ENCODE data around the gene FKBP14. TPM values are rescaled to one million over a fixed set of nuclear protein-coding genes. Genes with fewer than 3 reads are reported as not detected.

FKBP14 gene
- total RNA-seq, 3 donors from 2014 or later (not counting 1 experiment from before 2014, with no cell fraction given), result 11.1 to 13.4 (median 11.9) TPM

GRCh38 chr7:29975561-29975960, 50.9 kb downstream of the FKBP14 start:
- Histone ChIP-seq H3K27me3 (ENCODE audit: control insufficient read depth, insufficient read depth, low read length) (no peaks in the 10 kb centered on the region), H3K9me3 (ENCODE audit: control insufficient read depth, insufficient read depth, low read length) (no peaks in the 10 kb centered on the region), H3K27ac (ENCODE audit: low read length) (no peak overlapping the region), H3K4me1 (ENCODE audit: control insufficient read depth, insufficient read depth, low read length) (no peaks in the 10 kb centered on the region), H3K4me3 (ENCODE audit: low read length) (no peak overlapping the region), H3K36me3 (ENCODE audit: control insufficient read depth, insufficient read depth, low read length) (no peaks in the 10 kb centered on the region)
- no peak overlapping the region for H3K27ac Mint-ChIP-seq
- H3K4me3 Mint-ChIP-seq, result no peak overlapping the region
- intact Hi-C loops (cut with micrococcal nuclease), result no loop called here
- no peak for TF ChIP-seq CTCF (IDR thresholded peaks at IDR 0.05)
- 100% methylated on average over 1 of the region's 1 CpG for WGBS (ENCODE audit: insufficient coverage)
- H3K9me3 Mint-ChIP-seq, result no peaks in the 10 kb centered on the region
- ATAC-seq, result no peak
- DNase-seq, result no peak
- H3K27me3 Mint-ChIP-seq (ENCODE audit: low read depth in 2 of 2), result no peaks in the 10 kb centered on the region
- no peaks in the 10 kb centered on the region for H3K36me3 Mint-ChIP-seq
- H3K4me1 Mint-ChIP-seq, result peaks cover 19 to 37% of the 10 kb centered on the region in 2 donors

GRCh38 chr7:29974286-29974685, 52.2 kb downstream of the FKBP14 start:
- ATAC-seq (no peak), DNase-seq (no peak)
- Histone ChIP-seq H3K27ac (ENCODE audit: low read length) (no peak overlapping the region), H3K27me3 (ENCODE audit: control insufficient read depth, insufficient read depth, low read length) (no peaks in the 10 kb centered on the region), H3K36me3 (ENCODE audit: control insufficient read depth, insufficient read depth, low read length) (no peaks in the 10 kb centered on the region), H3K9me3 (ENCODE audit: control insufficient read depth, insufficient read depth, low read length) (no peaks in the 10 kb centered on the region), H3K4me1 (ENCODE audit: control insufficient read depth, insufficient read depth, low read length) (no peaks in the 10 kb centered on the region), H3K4me3 (ENCODE audit: low read length) (no peak overlapping the region)
- intact Hi-C loops (cut with micrococcal nuclease), result no loop called here
- Mint-ChIP-seq H3K27me3 (ENCODE audit: low read depth in 2 of 2) (no peaks in the 10 kb centered on the region), H3K9me3 (no peaks in the 10 kb centered on the region), H3K27ac (no peak overlapping the region), H3K36me3 (no peaks in the 10 kb centered on the region), H3K4me3 (no peak overlapping the region), H3K4me1 (peaks cover 22 to 50% of the 10 kb centered on the region in 2 donors)
- TF ChIP-seq CTCF (IDR thresholded peaks at IDR 0.05), result no peak
- 92% methylated on average over 3 of the region's 3 CpGs for WGBS (ENCODE audit: insufficient coverage)

DNA sequence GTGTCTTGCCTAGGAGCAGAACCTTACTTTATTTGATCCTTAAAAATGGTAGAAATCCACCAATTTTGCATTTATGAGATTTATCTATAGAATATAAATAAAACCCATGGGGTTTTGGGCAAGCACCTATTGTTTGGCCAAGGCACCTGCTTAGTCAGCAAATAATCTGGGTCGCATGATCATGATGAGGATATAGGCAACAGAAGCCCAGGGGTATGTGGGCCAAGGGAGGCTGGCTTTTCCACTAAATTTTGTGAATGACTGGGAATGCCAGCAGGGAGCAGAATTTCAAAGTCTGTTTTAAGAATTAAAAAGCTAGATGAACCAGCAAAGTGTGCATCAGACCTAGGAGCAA, 54.2 kb downstream of the FKBP14 start:
- Mint-ChIP-seq H3K9me3 (no peaks in the 10 kb centered on the region), H3K4me1 (peaks cover 30 to 42% of the 10 kb centered on the region in 2 donors), H3K36me3 (no peaks in the 10 kb centered on the region), H3K4me3 (no peak overlapping the region), H3K27ac (no peak overlapping the region), H3K27me3 (ENCODE audit: low read depth in 2 of 2) (no peaks in the 10 kb centered on the region)
- H3K27ac ChIP-seq (ENCODE audit: low read length), result no peak overlapping the region
- no peak overlapping the region for H3K4me3 ChIP-seq (ENCODE audit: low read length)
- intact Hi-C loops (cut with micrococcal nuclease), result no loop called here
- ATAC-seq (no peak), DNase-seq (no peak)
- WGBS (ENCODE audit: insufficient coverage), result 96% methylated on average over 1 of the region's 1 CpG
- TF ChIP-seq CTCF (IDR thresholded peaks at IDR 0.05), result no peak
- H3K27me3 ChIP-seq (ENCODE audit: control insufficient read depth, insufficient read depth, low read length), result no peaks in the 10 kb centered on the region
- H3K9me3 ChIP-seq (ENCODE audit: control insufficient read depth, insufficient read depth, low read length), result no peaks in the 10 kb centered on the region
- no peaks in the 10 kb centered on the region for H3K4me1 ChIP-seq (ENCODE audit: control insufficient read depth, insufficient read depth, low read length)
- H3K36me3 ChIP-seq (ENCODE audit: control insufficient read depth, insufficient read depth, low read length), result no peaks in the 10 kb centered on the region

GRCh38 chr7:29971566-29972314, 54.8 kb downstream of the FKBP14 start:
- Mint-ChIP-seq H3K4me1 (peaks cover 30 to 38% of the 10 kb centered on the region in 2 donors), H3K36me3 (no peaks in the 10 kb centered on the region), H3K4me3 (no peak overlapping the region), H3K27ac (no peak overlapping the region), H3K9me3 (no peaks in the 10 kb centered on the region), H3K27me3 (ENCODE audit: low read depth in 2 of 2) (no peaks in the 10 kb centered on the region)
- no peak for TF ChIP-seq CTCF (IDR thresholded peaks at IDR 0.05)
- ATAC-seq (no peak), DNase-seq (no peak)
- H3K36me3 ChIP-seq (ENCODE audit: control insufficient read depth, insufficient read depth, low read length), result no peaks in the 10 kb centered on the region
- intact Hi-C loops (cut with micrococcal nuclease), result no loop called here
- H3K27me3 ChIP-seq (ENCODE audit: control insufficient read depth, insufficient read depth, low read length), result no peaks in the 10 kb centered on the region
- no peak overlapping the region for H3K4me3 ChIP-seq (ENCODE audit: low read length)
- WGBS (ENCODE audit: insufficient coverage), result 97% methylated on average over 3 of the region's 5 CpGs
- no peaks in the 10 kb centered on the region for H3K9me3 ChIP-seq (ENCODE audit: control insufficient read depth, insufficient read depth, low read length)
- H3K4me1 ChIP-seq (ENCODE audit: control insufficient read depth, insufficient read depth, low read length), result no peaks in the 10 kb centered on the region
- no peak overlapping the region for H3K27ac ChIP-seq (ENCODE audit: low read length)

Data from natural killer cell (primary cell).